ENCODE results near the gene ME3. TPM values are rescaled to one million over a fixed set of nuclear protein-coding genes. Genes with fewer than 3 reads are reported as not detected.
"Not testable (repeated sequence)": the region's sequence is repeated elsewhere in the genome, so short reads cannot be mapped to it uniquely, and the experiment has no call there.

The ME3 gene
- total RNA-seq, 1 donor from 2014 or later: 33.4 TPM

GRCh38 chr11:86435711-86436110, 236.7 kb downstream of the ME3 start:
- Histone ChIP-seq H3K4me1 (peaks cover 4% of the 10 kb centered on the region), H3K27ac (replicated peaks) (no peak overlapping the region), H3K27me3 (ENCODE audit: low read depth) (no peaks in the 10 kb centered on the region), H3K36me3 (peaks cover 22% of the 10 kb centered on the region), H3K4me3 (no peak overlapping the region), H3K9me3 (replicated peaks) (no peaks in the 10 kb centered on the region)
- intact Hi-C loops (cut with micrococcal nuclease): no loop called here
- no peak for TF ChIP-seq CTCF (IDR thresholded peaks at IDR 0.05; ENCODE audit: borderline replicate concordance)
- no peak for DNase-seq

GRCh38 chr11:86433361-86434095, 238.9 kb downstream of the ME3 start:
- H3K4me1 ChIP-seq; H3K27me3 ChIP-seq (ENCODE audit: low read depth); H3K9me3 ChIP-seq (replicated peaks); H3K4me3 ChIP-seq; DNase-seq; H3K27ac ChIP-seq (replicated peaks); intact Hi-C loops (cut with micrococcal nuclease): not testable (repeated sequence)
- peaks cover 14% of the 10 kb centered on the region for H3K36me3 ChIP-seq

GRCh38 chr11:86431258-86431657, 241.2 kb downstream of the ME3 start:
- H3K4me1 ChIP-seq: no peaks in the 10 kb centered on the region
- no peak overlapping the region for H3K4me3 ChIP-seq
- no peak overlapping the region for H3K27ac ChIP-seq (replicated peaks)
- DNase-seq: no peak
- H3K9me3 ChIP-seq (replicated peaks): peaks cover 28% of the 10 kb centered on the region
- H3K27me3 ChIP-seq (ENCODE audit: low read depth): no peaks in the 10 kb centered on the region
- no peak for TF ChIP-seq CTCF (IDR thresholded peaks at IDR 0.05; ENCODE audit: borderline replicate concordance)
- intact Hi-C loops (cut with micrococcal nuclease): no loop called here
- H3K36me3 ChIP-seq: peaks cover 14% of the 10 kb centered on the region

- TF ChIP-seq CTCF (IDR thresholded peaks at IDR 0.05; ENCODE audit: borderline replicate concordance): no peak
- peaks cover 36% of the 10 kb centered on the region for H3K9me3 ChIP-seq (replicated peaks)
- no peaks in the 10 kb centered on the region for H3K27me3 ChIP-seq (ENCODE audit: low read depth)
- no peak overlapping the region for H3K4me3 ChIP-seq
- no peak for DNase-seq
- H3K27ac ChIP-seq (replicated peaks): no peak overlapping the region
- H3K4me1 ChIP-seq: no peaks in the 10 kb centered on the region
- no peaks in the 10 kb centered on the region for H3K36me3 ChIP-seq
- intact Hi-C loops (cut with micrococcal nuclease): no loop called here
Measured at GRCh38 chr11:86427441-86427840, 245.0 kb downstream of the ME3 start.

- H3K27ac ChIP-seq (replicated peaks); H3K36me3 ChIP-seq; H3K4me3 ChIP-seq; H3K27me3 ChIP-seq (ENCODE audit: low read depth); H3K4me1 ChIP-seq; DNase-seq; intact Hi-C loops (cut with micrococcal nuclease): not testable (repeated sequence)
- H3K9me3 ChIP-seq (replicated peaks): peaks cover 29% of the 10 kb centered on the region
Measured at GRCh38 chr11:86423488-86423887, 248.9 kb downstream of the ME3 start.

GRCh38 chr11:86422371-86422770, 250.0 kb downstream of the ME3 start:
- no peak for TF ChIP-seq CTCF (IDR thresholded peaks at IDR 0.05; ENCODE audit: borderline replicate concordance)
- H3K4me3 ChIP-seq: no peak overlapping the region
- intact Hi-C loops (cut with micrococcal nuclease): no loop called here
- no peaks in the 10 kb centered on the region for H3K4me1 ChIP-seq
- DNase-seq: no peak
- no peak overlapping the region for H3K27ac ChIP-seq (replicated peaks)
- no peaks in the 10 kb centered on the region for H3K27me3 ChIP-seq (ENCODE audit: low read depth)
- H3K36me3 ChIP-seq: no peaks in the 10 kb centered on the region
- peaks cover 19% of the 10 kb centered on the region for H3K9me3 ChIP-seq (replicated peaks)
